ENCODE results near the gene C16orf95.
"Not testable (repeated sequence)": the region's sequence is repeated elsewhere in the genome, so short reads cannot be mapped to it uniquely, and the experiment has no call there.

GRCh38 chr16:87339724-87340105 is 22.5 kb upstream of the C16orf95 start:
- not testable (repeated sequence) for TF ChIP-seq CTCF (IDR thresholded peaks at IDR 0.05); ZFX (IDR thresholded peaks at IDR 0.05; ENCODE audit: borderline replicate concordance)
